ENCODE data around the gene IDI2. TPM values are rescaled to one million over a fixed set of nuclear protein-coding genes. Genes with fewer than 3 reads are reported as not detected.
A peak's percentile ranks its signal among the peaks of the same experiment; 100 is the strongest.

Gene IDI2
- total RNA-seq, 6 experiments from 2014 or later, result not detected

DNA sequence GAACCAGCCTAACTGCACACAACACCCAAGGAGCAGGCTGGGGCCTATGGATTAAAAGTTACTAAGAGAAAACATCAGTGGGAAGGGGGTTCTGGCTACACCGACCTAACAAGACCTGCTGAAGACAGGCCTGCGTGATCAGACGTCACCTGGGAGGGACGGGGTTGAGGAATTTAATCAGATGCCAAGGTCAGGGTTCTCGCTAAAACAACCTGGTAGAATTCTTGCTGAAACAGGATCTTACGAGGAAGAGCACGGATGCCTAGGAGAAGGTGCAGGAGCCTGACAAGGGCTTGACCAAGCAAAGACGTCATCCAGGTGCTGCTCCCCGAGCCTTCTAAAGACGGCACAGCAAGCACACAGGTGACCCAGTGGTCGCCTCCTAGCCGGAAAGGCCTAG, 1.6 kb downstream of the IDI2 start:
- Histone ChIP-seq H3K27ac (no peak overlapping the region), H3K4me1 (no peaks in the 10 kb centered on the region), H3K9me3 (no peaks in the 10 kb centered on the region), H3K36me3 (peaks cover 0 to 9% (median under 1%) of the 10 kb centered on the region in 4 donors), H3K27me3 (no peaks in the 10 kb centered on the region), H3K4me3 (no peak overlapping the region)
- WGBS (ENCODE audit: insufficient coverage, low coverage, low lambda C conversion rate, missing lambda C conversion rate), result 94% methylated on average over 12 of the region's 12 CpGs
- intact Hi-C loops (cut with DNase I), result loop anchor here in 1 of 2 donors (5.0 kb wide), 1 partner anchor 178 kb away; no protein-coding TSS in a partner anchor
- DNase-seq (no peak), ATAC-seq (no peak)
- no peak for TF ChIP-seq POLR2A (IDR thresholded peaks at IDR 0.05)
- TF ChIP-seq, protein P1, sequence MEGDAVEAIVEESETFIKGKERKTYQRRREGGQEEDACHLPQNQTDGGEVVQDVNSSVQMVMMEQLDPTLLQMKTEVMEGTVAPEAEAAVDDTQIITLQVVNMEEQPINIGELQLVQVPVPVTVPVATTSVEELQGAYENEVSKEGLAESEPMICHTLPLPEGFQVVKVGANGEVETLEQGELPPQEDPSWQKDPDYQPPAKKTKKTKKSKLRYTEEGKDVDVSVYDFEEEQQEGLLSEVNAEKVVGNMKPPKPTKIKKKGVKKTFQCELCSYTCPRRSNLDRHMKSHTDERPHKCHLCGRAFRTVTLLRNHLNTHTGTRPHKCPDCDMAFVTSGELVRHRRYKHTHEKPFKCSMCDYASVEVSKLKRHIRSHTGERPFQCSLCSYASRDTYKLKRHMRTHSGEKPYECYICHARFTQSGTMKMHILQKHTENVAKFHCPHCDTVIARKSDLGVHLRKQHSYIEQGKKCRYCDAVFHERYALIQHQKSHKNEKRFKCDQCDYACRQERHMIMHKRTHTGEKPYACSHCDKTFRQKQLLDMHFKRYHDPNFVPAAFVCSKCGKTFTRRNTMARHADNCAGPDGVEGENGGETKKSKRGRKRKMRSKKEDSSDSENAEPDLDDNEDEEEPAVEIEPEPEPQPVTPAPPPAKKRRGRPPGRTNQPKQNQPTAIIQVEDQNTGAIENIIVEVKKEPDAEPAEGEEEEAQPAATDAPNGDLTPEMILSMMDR (IDR thresholded peaks at IDR 0.05), result no peak

DNA sequence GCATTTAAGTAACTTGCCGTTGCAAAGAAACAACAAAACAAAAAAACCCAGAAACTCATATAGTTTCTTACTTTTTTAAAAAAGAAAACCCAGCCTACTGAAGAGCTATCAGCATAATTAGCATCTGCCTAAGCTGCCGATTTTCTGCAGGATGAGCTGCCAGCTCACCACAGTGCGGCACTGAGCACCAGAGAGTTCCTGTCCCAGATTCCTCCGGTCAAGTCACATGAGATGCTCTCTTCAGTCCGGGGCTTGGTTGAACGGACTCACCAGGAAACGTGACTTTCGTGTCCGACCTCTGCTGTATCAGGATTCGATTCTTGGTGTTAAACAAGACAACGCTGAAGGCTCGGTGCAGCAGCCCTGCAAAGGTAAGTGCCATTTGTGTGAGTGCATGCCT, 3.2 kb downstream of the IDI2 start:
- no peak for DNase-seq
- 90% methylated on average over 12 of the region's 12 CpGs for WGBS (ENCODE audit: insufficient coverage, low coverage, low lambda C conversion rate, missing lambda C conversion rate)
- Histone ChIP-seq H3K27me3 (no peaks in the 10 kb centered on the region), H3K4me1 (no peaks in the 10 kb centered on the region), H3K4me3 (no peak overlapping the region), H3K9me3 (no peaks in the 10 kb centered on the region), H3K27ac (no peak overlapping the region), H3K36me3 (peaks cover 0 to 13% (median 8%) of the 10 kb centered on the region in 4 donors)
- intact Hi-C loops (cut with DNase I), result loop anchor here in 1 of 2 donors (5.0 kb wide), 1 partner anchor 180 kb away; no protein-coding TSS in a partner anchor
- ATAC-seq, result peak in 1 of 4 donors; percentile 25
- TF ChIP-seq, protein P1 (IDR thresholded peaks at IDR 0.05), result no peak
- no peak for TF ChIP-seq POLR2A (IDR thresholded peaks at IDR 0.05)

DNA sequence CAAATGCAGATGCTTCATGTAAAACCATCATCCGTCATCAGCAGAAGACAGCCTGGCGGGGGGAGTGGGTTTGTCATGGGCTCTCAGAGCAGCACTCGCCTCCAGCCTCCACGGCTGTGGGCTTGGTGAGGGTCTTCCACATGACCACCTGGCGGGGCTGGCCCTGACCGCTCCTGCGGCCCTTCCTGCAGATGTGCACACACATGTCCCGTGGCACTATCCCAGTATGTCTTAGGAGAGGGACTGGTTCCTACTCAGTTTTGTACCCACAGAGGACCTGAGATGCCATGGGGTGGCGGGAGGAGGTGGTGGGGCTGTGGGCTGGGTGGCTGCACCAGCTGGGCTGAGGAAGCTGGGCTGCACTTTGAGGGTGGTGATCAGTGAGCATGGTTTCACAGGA, 4.7 kb downstream of the IDI2 start:
- H3K36me3 ChIP-seq, result peaks cover 0 to 27% (median 17%) of the 10 kb centered on the region in 4 donors
- intact Hi-C loops (cut with DNase I), result loop anchor here in 1 of 2 donors (5.0 kb wide), 1 partner anchor 181 kb away; no protein-coding TSS in a partner anchor
- H3K4me3 ChIP-seq, result no peak overlapping the region
- H3K4me1 ChIP-seq, result no peaks in the 10 kb centered on the region
- H3K9me3 ChIP-seq, result no peaks in the 10 kb centered on the region
- DNase-seq, result no peak
- no peaks in the 10 kb centered on the region for H3K27me3 ChIP-seq
- peak in 1 of 4 donors; percentile 23 for ATAC-seq
- TF ChIP-seq POLR2A (IDR thresholded peaks at IDR 0.05), result no peak
- TF ChIP-seq, protein P1 (IDR thresholded peaks at IDR 0.05), result no peak
- WGBS (ENCODE audit: insufficient coverage, low coverage, low lambda C conversion rate, missing lambda C conversion rate), result 100% methylated on average over 2 of the region's 9 CpGs
- H3K27ac ChIP-seq, result no peak overlapping the region

DNA sequence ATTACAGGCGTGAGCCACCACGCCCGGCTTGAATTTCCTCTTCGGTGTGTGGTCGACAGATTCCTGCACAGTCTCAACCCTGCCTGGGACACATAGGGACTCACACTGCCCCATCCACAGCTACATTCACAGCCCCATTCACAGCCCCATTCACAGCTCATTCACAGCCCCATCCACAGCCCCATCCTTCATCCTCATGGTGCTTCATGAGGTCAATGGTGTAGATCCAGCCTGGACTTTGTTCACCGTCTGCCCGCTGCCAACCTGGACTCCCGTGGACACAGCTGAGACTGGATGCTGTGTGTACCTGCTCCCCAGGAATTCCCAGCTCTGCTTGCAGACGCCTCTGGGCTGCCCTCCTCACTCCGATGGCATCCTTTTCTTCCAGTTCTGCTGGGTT, 5.2 kb downstream of the IDI2 start:
- ATAC-seq (peak; percentile 57 to 74 (median 70)), DNase-seq (no peak)
- Histone ChIP-seq H3K27me3 (no peaks in the 10 kb centered on the region), H3K4me1 (no peaks in the 10 kb centered on the region), H3K9me3 (no peaks in the 10 kb centered on the region), H3K4me3 (no peak overlapping the region), H3K27ac (no peak overlapping the region), H3K36me3 (peaks cover 0 to 31% (median 17%) of the 10 kb centered on the region in 4 donors)
- TF ChIP-seq, protein P1 (IDR thresholded peaks at IDR 0.05), result no peak
- TF ChIP-seq POLR2A (IDR thresholded peaks at IDR 0.05), result no peak
- intact Hi-C loops (cut with DNase I), result loop anchor here in 1 of 2 donors (5.0 kb wide), 1 partner anchor 182 kb away; no protein-coding TSS in a partner anchor
- WGBS (ENCODE audit: insufficient coverage, low coverage, low lambda C conversion rate, missing lambda C conversion rate), result 60% methylated on average over 9 of the region's 10 CpGs

Measured in right lobe of liver (tissue), 6 donors.